ENCODE measurements around the gene RNF168.
"Not testable (repeated sequence)": the region's sequence is repeated elsewhere in the genome, so short reads cannot be mapped to it uniquely, and the experiment has no call there.

RNF168 gene, protein sequence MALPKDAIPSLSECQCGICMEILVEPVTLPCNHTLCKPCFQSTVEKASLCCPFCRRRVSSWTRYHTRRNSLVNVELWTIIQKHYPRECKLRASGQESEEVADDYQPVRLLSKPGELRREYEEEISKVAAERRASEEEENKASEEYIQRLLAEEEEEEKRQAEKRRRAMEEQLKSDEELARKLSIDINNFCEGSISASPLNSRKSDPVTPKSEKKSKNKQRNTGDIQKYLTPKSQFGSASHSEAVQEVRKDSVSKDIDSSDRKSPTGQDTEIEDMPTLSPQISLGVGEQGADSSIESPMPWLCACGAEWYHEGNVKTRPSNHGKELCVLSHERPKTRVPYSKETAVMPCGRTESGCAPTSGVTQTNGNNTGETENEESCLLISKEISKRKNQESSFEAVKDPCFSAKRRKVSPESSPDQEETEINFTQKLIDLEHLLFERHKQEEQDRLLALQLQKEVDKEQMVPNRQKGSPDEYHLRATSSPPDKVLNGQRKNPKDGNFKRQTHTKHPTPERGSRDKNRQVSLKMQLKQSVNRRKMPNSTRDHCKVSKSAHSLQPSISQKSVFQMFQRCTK

DNA sequence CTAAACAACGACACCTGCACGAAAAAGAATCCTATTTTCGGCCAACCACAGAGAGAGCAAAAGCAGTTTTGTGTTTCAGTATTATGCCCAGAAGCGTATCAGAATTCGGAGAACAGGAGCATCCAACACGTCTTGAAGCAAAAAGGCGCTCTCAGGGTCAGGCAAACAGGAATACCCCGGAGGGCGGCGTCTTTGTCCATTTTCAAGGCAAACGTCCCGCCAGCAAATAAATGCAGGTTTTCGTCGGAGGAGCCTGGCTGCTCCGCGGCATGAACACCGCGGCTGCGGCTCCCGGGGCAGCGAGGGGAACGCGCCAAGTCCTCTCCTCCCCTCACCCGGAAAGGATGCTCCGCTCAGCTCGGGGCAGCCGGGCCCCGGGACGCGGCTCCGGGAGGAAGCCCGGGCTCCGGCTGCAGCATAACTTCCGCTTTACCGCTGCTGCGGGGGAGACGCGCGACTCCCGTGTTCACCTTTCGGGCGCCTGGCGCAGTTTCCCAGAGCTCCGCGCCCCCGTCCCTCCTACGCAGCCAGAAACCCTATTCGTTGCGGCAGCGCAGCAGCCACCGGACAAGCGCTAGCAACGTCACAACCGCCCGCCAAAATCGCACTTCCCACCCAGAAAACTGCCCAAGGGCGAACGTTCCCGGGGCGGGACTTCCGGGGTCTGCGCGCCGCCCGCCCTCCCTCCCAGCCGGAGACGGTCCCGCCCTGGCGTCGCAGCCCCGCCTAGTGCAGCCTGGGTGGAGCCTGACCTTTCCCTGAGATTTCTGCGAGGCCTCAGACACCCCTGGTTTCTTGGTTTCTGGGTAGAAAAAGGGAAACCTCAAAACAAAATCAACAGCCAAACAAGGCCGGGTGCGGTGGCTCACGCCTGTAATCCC lies at the start of gene RNF168:
RNF168 (minus strand) TSS at position 573 of the 881 bp plus-strand sequence. CDS start 595 bp downstream, outside the sequence.
- peak; percentile 83 to 98 (median 94) for DNase-seq (ENCODE audit: low read depth in 3 of 3)

DNA sequence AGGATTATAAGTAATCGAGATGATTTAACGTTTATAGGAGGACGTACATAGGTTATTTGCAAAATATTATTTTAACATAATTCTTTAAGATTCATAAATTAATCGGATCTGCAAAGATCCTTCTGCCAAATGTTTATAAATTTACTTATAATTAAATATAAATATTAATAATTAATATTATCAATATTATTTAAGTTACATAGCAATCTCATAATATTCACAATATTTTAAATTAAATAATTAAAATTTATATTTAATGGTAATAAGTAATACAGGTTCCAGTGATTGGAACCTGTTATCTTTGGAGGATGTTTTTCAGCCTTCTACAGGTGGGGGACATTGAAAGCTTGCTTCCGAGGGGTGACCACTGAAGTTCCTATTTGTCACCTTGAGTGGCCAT lies 48.7 kb upstream of the RNF168 start:
- no peak for DNase-seq (ENCODE audit: low read depth in 3 of 3)

DNA sequence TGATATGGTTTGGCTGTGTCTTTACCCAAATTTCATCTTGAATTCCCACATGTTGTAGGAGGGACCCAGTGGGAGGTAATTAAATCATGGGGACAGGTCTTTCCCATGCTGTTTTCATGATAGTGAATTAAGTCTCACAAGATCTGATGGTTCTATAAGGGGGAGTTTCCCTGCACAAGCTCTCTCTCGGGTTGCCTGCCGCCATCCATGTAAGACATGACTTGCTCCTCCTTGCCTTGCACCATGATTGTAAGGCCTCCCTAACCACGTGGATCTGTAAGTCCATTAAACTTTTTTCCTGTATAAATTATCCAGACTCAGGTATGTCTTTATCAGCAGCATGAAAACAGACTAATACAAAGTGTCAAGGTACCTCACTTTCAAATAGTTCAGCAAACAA lies 46.6 kb upstream of the RNF168 start:
- DNase-seq (ENCODE audit: low read depth in 3 of 3), result not testable (repeated sequence)

DNA sequence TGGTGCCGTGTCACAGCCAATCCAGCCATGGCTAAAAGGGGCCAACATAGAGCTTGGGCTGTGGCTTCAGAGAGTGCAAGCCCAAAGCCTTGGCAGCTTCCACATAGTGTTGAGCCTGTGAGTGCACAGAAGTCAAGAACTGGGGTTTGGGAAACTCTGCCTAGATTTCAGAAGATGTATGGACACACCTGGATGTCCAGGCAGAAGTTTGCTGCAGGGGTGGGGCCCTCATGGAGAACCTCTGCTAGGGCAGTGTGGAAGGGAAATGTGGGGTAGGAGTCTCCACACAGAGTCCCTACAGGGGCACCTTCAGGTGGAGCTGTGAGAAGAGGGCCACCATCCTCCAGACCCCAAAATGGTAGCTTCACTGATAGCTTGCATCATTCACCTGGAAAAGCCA lies 45.7 kb upstream of the RNF168 start:
- not testable (repeated sequence) for DNase-seq (ENCODE audit: low read depth in 3 of 3)

DNA sequence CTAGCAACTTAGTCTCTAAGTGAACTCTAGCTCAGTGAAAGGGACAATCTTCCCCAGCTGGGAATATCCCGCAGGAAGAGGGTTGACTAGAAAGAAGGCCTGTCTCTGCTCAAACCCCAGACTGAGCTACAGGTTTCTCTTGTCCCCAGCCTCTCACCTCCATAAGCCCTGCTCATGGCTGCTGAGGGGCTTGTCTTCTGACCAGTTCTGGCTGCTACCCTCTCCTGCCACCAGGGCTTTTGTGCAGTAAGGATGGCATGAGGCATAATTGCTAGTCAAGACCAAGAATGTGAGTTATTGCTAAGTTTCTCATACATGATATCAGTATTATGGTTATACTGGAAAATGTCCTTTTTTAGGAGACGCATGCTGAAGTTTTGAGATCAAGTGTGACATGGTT lies 43.5 kb upstream of the RNF168 start:
- no peak for DNase-seq (ENCODE audit: low read depth in 3 of 3)

DNA sequence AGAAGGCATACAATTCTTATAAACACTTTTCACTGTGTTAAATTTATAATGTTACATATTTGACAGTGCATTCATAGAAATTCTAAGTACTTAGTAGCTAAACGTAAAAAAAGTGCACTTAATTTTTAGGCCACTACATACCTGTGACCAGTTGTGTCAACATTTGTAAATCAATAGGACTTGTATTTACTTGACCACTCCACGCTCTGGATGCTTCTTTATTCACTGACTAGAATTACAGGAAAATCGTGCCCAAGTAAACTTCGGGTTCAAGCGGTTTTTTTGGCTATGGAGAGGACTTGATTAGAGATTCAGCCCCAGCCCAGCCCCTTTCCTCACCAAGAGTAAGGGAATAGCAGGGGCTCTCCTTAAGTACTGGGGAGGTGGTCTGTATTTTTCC lies 43.0 kb upstream of the RNF168 start:
- DNase-seq (ENCODE audit: low read depth in 3 of 3), result no peak

DNA sequence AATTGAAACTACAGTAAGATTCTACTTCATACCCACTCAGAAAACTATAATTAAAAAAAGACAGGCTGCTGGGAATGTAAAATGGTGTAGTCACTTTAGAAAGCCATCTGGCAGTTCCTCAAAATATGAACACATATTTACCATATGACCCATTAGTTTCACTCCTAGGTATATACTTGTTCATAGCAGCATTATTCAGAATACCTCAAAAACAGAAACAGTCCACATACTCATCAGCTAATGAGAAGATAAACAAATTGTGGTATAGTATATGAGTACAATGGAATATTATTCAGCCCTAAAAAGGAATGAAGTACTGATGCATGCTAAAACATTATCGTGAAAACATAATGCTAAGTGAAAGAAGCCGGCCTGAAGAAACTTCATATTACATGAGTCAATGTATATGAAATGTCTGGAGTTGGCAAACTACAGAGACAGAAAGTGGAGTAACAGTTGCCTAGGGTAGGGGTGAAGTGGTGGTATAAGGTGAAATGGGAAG lies 41.0 kb upstream of the RNF168 start:
- no peak for DNase-seq (ENCODE audit: low read depth in 3 of 3)

DNA sequence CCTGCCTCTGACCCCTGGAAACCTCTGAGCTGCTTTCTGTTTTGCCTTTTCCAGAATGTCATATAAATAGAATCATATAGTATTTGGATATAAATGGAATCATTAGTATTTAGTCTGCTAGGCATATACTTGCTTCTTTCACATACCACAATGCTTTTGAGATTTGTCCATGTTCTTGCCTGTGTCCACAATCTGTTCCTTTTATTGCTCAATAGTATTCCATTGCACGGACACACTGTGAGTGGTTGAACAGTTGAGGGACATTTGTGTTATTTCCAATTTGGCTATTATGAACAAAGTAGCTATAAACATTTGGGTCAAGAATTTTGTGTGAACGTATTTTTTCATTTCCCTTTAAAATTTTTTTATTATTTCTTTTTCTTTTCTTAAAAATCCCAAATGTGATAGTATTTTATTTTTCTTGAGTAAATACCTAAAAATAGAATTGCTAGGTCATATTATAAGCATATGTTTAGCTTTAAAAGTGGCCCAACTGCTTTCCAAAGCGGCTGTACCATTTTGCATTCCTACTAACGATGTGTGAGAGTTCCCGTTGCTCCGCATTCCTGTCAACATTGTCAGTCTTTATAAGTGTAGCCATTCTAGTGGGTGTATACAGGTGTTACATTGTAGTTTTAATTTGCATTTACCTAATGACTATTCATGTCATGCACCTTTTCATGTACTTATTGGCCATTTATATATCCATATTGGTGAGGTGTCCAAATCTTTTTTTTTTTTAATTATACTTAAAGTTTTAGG lies 38.3 kb upstream of the RNF168 start:
- no peak for DNase-seq (ENCODE audit: low read depth in 3 of 3)

DNA sequence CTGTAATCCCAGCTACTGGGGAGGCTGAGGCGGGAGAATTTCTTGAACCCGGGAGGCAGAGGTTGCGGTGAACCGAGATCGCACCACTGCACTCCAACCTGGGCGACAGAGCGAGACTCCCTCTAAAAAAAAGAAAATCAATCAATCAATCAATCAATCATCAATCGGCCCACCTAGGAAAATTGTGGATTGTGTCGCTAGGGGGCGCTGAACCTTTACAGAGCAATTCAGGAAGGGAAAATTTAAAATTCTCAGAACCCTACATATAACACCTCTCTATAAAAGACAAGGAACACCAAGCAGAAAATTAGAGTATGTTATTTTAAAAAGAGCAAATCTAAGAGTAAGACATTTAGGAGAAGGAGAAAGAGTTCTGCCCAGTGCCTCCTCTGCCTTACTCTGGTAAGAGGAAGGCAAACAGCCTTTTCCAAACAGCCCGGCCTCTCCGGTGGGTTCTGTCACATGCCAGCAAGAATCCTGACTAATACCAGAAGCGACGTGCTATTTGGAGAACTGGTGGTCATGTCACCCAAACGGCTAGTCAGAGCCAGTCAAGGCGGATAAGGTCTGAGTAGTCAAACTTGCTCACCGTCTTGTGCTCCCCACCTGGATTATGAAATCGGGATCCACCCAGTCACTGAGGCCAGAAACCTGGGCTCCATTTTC lies 33.9 kb upstream of the RNF168 start:
- peak; percentile 41 to 59 (median 47) for DNase-seq (ENCODE audit: low read depth in 3 of 3)

DNA sequence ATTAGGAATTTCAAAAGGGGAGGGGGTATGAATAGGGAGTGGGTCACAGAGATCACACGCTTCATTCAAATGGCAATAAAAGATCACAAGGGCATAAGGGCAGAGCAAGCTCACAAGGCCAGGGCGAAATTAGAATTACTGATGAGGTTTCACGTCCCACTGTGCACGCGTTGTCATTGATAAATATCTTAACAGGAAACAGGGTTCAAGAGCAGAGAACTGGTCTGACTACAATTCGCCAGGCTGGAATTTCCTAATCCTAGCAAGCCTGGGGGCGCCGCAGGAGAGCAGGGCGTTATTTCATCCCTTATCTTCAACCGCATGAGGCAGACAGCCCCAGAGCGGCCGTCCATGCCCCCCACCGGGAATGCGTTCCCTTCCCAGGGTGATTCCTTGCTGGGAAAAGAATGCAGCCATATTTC lies 29.7 kb upstream of the RNF168 start:
- no peak for DNase-seq (ENCODE audit: low read depth in 3 of 3)

DNA sequence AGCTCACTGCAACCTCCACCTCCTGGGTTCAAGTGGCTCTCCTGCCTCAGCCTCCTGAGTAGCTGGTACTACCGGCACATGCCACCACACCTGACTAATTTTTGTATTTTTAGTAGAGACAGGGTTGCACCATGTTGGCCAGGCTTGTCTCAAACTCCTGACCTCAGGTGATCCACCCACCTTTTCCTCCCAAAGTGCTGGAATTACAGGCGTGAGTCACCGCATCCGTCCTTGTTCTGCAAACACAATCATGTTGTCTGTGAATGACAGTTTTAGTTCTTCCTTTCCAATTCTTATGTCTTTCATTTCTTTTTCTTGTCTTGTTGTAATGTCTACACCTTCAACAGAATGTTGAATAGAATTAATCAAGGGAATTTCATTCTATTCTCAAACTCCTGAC lies 27.9 kb upstream of the RNF168 start:
- no peak for DNase-seq (ENCODE audit: low read depth in 3 of 3)

DNA sequence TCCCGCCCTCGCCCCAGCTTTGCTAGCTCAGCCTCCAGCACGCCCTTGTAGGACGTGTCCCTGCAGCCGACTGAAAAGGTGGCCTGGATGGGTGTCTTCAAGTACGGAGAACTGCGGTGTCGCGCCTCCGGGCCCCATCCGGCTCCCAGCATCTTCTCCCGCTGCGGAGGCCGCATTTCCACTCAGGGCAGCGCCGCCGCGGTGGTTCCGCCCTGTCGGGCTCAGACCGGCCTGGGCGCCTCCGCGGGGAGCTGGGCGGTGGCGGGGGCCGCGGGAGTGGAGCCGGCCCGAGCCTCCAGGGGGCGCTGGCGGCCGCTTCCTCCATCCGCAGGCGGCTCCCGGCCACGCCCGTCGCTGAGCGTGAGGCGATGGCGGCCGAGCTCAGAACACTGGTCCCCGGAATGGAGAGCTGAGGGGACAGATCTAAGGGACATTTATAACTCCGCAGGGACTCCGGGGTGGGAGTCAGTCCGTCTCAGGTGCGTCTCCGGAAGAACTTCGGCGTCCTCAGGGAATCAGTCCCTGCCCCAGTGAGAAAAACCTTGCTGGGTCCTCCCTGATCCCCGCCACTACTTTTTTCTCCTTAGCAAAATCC lies 25.2 kb upstream of the RNF168 start:
- peak; percentile 65 to 86 (median 76) for DNase-seq (ENCODE audit: low read depth in 3 of 3)

DNA sequence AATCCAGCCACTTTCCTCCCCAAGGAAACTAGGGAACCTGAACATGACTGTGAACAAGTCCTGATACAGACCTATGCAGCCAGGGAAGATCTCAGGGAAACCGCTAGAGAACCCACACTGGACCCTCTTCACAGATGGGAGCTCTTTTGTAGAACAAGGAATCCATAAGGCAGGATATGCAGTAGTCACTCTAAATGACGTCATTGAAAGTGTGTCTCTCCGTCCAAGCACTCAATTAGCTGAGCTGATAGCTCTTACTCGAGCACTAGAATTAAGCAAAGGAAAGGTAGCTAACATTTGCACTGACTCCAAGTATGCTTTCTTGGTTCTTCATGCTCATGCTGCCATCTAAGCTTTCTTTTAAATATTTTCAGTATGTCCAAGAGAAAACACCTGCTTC lies 21.6 kb upstream of the RNF168 start:
- DNase-seq (ENCODE audit: low read depth in 3 of 3), result no peak

DNA sequence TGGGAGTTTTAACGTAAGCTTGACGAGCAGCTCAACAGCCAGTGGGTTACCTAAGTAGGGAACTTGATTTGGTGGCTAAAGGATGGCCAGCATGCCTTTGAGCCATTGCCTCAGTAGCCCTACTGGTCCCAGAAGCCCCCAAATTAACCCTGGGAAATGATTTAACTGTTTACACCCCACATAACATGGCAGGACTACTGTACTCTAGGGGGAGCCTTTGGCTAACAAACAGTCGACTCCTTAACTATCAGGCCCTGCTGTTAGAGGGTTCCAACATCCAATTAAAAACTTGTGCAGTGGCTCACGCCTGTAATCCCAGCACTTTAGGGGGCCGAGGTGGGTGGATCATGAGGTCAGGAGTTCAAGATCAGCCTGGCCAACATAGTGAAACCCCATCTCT lies 21.0 kb upstream of the RNF168 start:
- no peak for DNase-seq (ENCODE audit: low read depth in 3 of 3)

DNA sequence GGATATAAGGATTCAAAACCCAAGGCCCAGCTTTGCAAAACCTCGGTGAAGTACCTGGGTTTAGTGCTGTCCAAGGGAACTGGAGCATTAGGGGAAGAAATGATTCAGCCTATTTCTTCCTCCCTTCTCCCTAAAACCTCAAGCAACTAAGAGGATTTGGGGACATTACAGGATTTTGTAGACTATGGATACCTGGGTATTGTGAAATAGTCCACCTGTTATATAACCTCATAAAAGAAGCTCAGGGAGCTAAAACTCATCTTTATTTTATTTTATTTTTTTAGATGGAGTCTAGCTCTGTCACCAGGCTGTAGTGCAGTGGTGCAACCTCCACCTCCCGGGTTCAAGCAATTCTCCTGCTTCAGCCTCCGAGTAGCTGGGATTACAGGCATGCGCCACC lies 20.3 kb upstream of the RNF168 start:
- no peak for DNase-seq (ENCODE audit: low read depth in 3 of 3)

DNA sequence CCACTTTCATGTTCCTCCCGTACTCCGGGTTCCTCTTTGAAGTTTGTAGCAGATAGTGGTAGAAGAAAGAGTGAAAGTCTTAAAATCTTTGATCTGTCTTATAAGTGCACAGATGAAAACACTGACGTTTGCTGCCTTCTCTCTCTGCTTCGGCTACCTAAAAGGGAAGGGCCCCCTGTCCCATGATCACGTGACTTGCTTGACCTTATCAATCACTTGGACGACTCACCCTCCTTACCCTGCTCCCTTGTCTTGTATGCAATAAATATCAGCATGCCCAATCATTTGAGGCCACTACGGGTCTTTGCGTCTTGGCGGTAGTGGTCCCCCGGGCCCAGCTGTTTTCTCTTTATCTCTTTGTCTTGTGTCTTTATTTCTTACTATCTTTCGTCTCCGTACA lies 17.7 kb upstream of the RNF168 start:
- DNase-seq (ENCODE audit: low read depth in 3 of 3), result not testable (repeated sequence)

DNA sequence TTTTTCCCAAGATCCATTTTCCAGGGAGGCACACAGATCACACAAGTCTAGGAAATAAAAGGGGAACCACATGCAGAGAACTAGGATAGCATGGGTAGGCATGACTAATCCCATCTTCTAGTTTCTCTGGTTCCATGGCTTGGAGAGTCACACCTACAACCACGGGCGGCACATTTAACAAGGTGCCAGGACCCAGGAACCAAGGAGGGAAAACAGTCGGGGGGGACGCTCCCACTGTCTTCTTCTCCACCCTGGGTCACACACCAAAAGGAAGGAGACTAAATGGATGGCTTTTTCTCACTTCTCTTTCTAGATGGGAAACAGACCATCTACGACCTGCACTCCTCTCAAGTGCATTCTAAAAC lies 16.1 kb upstream of the RNF168 start:
- DNase-seq (ENCODE audit: low read depth in 3 of 3), result peak in 1 of 3 experiments; percentile 29

DNA sequence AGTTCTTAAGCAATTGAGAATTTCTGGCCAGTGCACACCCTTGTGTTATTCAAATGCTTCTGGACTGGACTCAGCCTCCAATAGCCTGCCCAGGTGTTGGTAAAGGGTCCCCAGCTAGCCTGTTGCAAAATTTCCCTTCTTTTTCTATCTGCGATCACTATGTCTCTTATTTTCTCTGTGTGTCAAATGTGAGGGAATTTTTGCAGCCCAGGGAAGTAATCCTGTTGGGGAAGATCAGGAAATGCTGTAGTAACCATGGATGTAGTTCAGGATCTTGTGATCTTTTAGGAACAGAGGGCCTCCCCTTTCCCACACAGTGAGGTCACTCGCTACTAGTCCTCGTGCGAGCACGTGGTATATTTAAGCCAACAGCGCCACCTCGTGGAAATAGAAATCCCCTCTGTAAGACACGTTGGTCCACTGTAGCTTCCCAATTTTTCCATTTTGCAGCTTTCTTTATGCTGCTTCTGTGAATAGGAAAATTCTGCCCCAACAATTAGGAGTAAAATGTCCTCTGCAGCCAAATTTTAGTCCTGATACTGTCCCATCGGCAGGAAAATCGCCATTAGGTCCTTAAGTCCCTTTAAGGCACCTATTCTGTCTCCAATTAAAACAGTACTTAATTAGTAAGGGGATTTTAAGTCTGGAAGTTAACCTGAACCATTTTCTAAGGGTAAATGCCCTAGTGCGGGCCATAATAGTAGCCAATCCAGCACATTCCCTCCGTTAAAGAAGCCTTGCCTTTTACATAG lies 15.6 kb upstream of the RNF168 start:
- peak in 2 of 3 experiments; percentile 39 to 55 for DNase-seq (ENCODE audit: low read depth in 3 of 3)

DNA sequence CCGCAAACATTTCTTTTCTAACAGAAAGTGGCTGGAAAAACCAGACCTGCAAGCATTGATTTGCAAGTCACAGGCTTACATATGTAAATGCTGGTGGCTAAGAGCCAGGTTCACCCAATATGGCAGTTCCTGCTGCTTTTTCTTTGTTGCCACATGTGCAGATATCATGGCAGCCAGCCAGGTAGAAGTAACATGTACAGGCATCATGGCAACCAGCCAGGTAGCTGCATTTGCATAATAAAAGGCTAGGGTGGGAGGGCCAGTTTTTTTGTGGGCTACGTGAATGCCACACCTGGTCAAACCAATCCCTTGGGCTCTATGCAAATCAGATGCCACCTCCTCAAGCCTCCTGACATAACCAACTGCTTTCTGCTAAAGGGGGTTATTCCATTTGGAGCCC lies 14.4 kb upstream of the RNF168 start:
- DNase-seq (ENCODE audit: low read depth in 3 of 3), result no peak
